HG03442 (cell line): Measurements from ENCODE around the gene DAZAP1.
A peak's percentile ranks its signal among the peaks of the same experiment; 100 is the strongest.
"Not testable (repeated sequence)": the region's sequence is repeated elsewhere in the genome, so short reads cannot be mapped to it uniquely, and the experiment has no call there.

ENCODE experiments used
- ATAC-seq: cut with Tn5 transposase; IDR thresholded peaks from one replicate; pipeline ENCODE4 v1.9.1; 2021; ENCODE audit warnings: mild to moderate bottlenecking, moderate library complexity; ENCODE audit not compliant: unreplicated experiment

Gene DAZAP1

GRCh38 chr19:1439525-1440417, 32.4 kb downstream of the DAZAP1 start:
- not testable (repeated sequence) for ATAC-seq

- ATAC-seq, result no peak
Measured at GRCh38 chr19:1440418-1440801, 33.0 kb downstream of the DAZAP1 start.

- ATAC-seq, result no peak
Measured at GRCh38 chr19:1441022-1441426, 33.6 kb downstream of the DAZAP1 start.

GRCh38 chr19:1441677-1442438, 34.5 kb downstream of the DAZAP1 start:
- no peak for ATAC-seq

GRCh38 chr19:1445185-1445931, 38.0 kb downstream of the DAZAP1 start:
- ATAC-seq, result peak; percentile 62

GRCh38 chr19:1445932-1446712, 38.7 kb downstream of the DAZAP1 start:
- no peak for ATAC-seq

- ATAC-seq, result no peak
Measured at GRCh38 chr19:1446713-1447481, 39.5 kb downstream of the DAZAP1 start.

GRCh38 chr19:1447504-1447903, 40.1 kb downstream of the DAZAP1 start:
- no peak for ATAC-seq

- no peak for ATAC-seq
Measured at GRCh38 chr19:1447944-1448343, 40.6 kb downstream of the DAZAP1 start.

- no peak for ATAC-seq
Measured at GRCh38 chr19:1449467-1450442, 42.4 kb downstream of the DAZAP1 start, which contains the start of gene APC2. TSS of gene APC2 (plus strand) at chr19:1450121. CDS start at chr19:1453002, 2,881 bp downstream.

GRCh38 chr19:1450735-1451731, 43.6 kb downstream of the DAZAP1 start:
- ATAC-seq, result no peak

GRCh38 chr19:1451916-1452801, 44.8 kb downstream of the DAZAP1 start:
- ATAC-seq, result no peak

GRCh38 chr19:1452802-1453524, 45.6 kb downstream of the DAZAP1 start:
- no peak for ATAC-seq

GRCh38 chr19:1453525-1454364, 46.4 kb downstream of the DAZAP1 start:
- ATAC-seq, result no peak

- ATAC-seq, result no peak
Measured at GRCh38 chr19:1455002-1455335, 47.6 kb downstream of the DAZAP1 start.
